GM19035 (cell line): ENCODE measurements around the gene NME7.
"Not testable (repeated sequence)": the region's sequence is repeated elsewhere in the genome, so short reads cannot be mapped to it uniquely, and the experiment has no call there.

Experiments
- ATAC-seq: cut with Tn5 transposase; IDR thresholded peaks from one replicate; pipeline ENCODE4 v1.9.1; 2021; ENCODE audit not compliant: unreplicated experiment

NME7 gene

GRCh38 chr1:169133228-169133576 is 234.4 kb downstream of the NME7 start:
- ATAC-seq = no peak

GRCh38 chr1:169132512-169133227 is 234.9 kb downstream of the NME7 start:
- no peak for ATAC-seq

GRCh38 chr1:169130683-169131082 is 236.9 kb downstream of the NME7 start:
- ATAC-seq = no peak

GRCh38 chr1:169129109-169129784 is 238.3 kb downstream of the NME7 start:
- ATAC-seq = no peak

- ATAC-seq = no peak
Measured at GRCh38 chr1:169128562-169128961, 239.0 kb downstream of the NME7 start.

GRCh38 chr1:169127305-169127704 is 240.3 kb downstream of the NME7 start:
- ATAC-seq = no peak

- no peak for ATAC-seq
Measured at GRCh38 chr1:169126335-169126734, 241.3 kb downstream of the NME7 start.

GRCh38 chr1:169125597-169125996 is 242.0 kb downstream of the NME7 start:
- ATAC-seq = not testable (repeated sequence)

GRCh38 chr1:169124459-169124858 is 243.1 kb downstream of the NME7 start:
- no peak for ATAC-seq

GRCh38 chr1:169122976-169123375 is 244.6 kb downstream of the NME7 start:
- peak; percentile 78 for ATAC-seq

- no peak for ATAC-seq
Measured at GRCh38 chr1:169121146-169121923, 246.3 kb downstream of the NME7 start.

GRCh38 chr1:169120066-169120465 is 247.5 kb downstream of the NME7 start:
- no peak for ATAC-seq

- ATAC-seq = no peak
Measured at GRCh38 chr1:169119405-169119804, 248.2 kb downstream of the NME7 start.

GRCh38 chr1:169118227-169118626 is 249.4 kb downstream of the NME7 start:
- no peak for ATAC-seq

GRCh38 chr1:169117599-169117998 is 250.0 kb downstream of the NME7 start:
- no peak for ATAC-seq

- ATAC-seq = no peak
Measured at GRCh38 chr1:169117014-169117413, 250.6 kb downstream of the NME7 start.

- peak; percentile 62 for ATAC-seq
Measured at GRCh38 chr1:169115891-169116585, 251.6 kb downstream of the NME7 start.

- no peak for ATAC-seq
Measured at GRCh38 chr1:169113613-169114119, 253.9 kb downstream of the NME7 start.

- no peak for ATAC-seq
Measured at GRCh38 chr1:169112241-169112640, 255.4 kb downstream of the NME7 start.

- no peak for ATAC-seq
Measured at GRCh38 chr1:169111472-169111871, 256.1 kb downstream of the NME7 start.
